Neural progenitor cell (in vitro differentiated cells): ENCODE measurements around the gene NCOR1.

Source experiments
- CTCF ChIP-seq: fragments of 200-600 bp; sonication (generic); IDR thresholded peaks from 2 replicates; pipeline ENCODE4 v1.5.1; 2017; ENCODE audit warnings: antibody characterized with exemption, mild to moderate bottlenecking
- EZH2 ChIP-seq: fragments of 200-600 bp; sonication (generic); IDR thresholded peaks from 2 replicates; pipeline ENCODE4 v1.6.1; 2017; ENCODE audit warnings: antibody characterized with exemption, mild to moderate bottlenecking, moderate library complexity
- EZH2phosphoT487 ChIP-seq: fragments of 200-600 bp; sonication (generic); IDR thresholded peaks from 2 replicates; pipeline ENCODE4 v1.6.1; 2017; ENCODE audit warnings: antibody characterized with exemption

GRCh38 chr17:16217002-16217635, 1.8 kb upstream of the NCOR1 start, which contains the start of gene PIGL:
- TF ChIP-seq EZH2 (peak; percentile 44), CTCF (no peak), EZH2phosphoT487 (no peak)
